Neural progenitor cell (in vitro differentiated cells): Measurements from ENCODE around the gene ANKRA2. TPM values are rescaled to one million over a fixed set of nuclear protein-coding genes. Genes with fewer than 3 reads are reported as not detected.

Experiments
- DNase-seq: peaks from one replicate; pipeline ENCODE4 v3.0.0-alpha.2; 2016; ENCODE audit warnings: low spot score
- H2AFZ ChIP-seq: fragments of 200-600 bp; sonication (generic); replicated peaks from 2 replicates; pipeline ENCODE4 v1.6.1; 2016; ENCODE audit warnings: antibody characterized with exemption
- H3F3A ChIP-seq: fragments of 200-600 bp; sonication (generic); 2 replicates; pipeline ENCODE4 v1.6.1; 2016; ENCODE audit warnings: antibody characterized with exemption, low read depth
- H3K27ac ChIP-seq: fragments of 200-600 bp; sonication (generic); 2 replicates; pipeline ENCODE4 v1.5.1; 2016; ENCODE audit warnings: mild to moderate bottlenecking
- H3K27me3 ChIP-seq: fragments of 200-600 bp; sonication (generic); 2 replicates; pipeline ENCODE4 v1.6.1; 2016; ENCODE audit warnings: mild to moderate bottlenecking, moderate library complexity
- H3K36me3 ChIP-seq: fragments of 200-600 bp; sonication (generic); 2 replicates; pipeline ENCODE4 v1.5.1; 2016
- H3K4me1 ChIP-seq: fragments of 200-600 bp; sonication (generic); 2 replicates; pipeline ENCODE4 v1.6.1; 2016; ENCODE audit warnings: mixed run types
- H3K4me2 ChIP-seq: fragments of 200-600 bp; sonication (generic); 2 replicates; pipeline ENCODE4 v1.6.1; 2016
- H3K4me3 ChIP-seq: fragments of 200-600 bp; sonication (generic); 2 replicates; pipeline ENCODE4 v1.5.1; 2016
- H3K79me2 ChIP-seq: fragments of 200-600 bp; sonication (generic); 2 replicates; pipeline ENCODE4 v1.6.1; 2016; ENCODE audit warnings: low read depth
- H3K9ac ChIP-seq: fragments of 200-600 bp; sonication (generic); 2 replicates; pipeline ENCODE4 v1.6.1; 2016
- H3K9me3 ChIP-seq: fragments of 200-600 bp; sonication (generic); 2 replicates; pipeline ENCODE4 v1.5.1; 2016; ENCODE audit warnings: low read depth
- H4K20me1 ChIP-seq: fragments of 200-600 bp; sonication (generic); 2 replicates; pipeline ENCODE4 v1.6.1; 2016; ENCODE audit warnings: low read depth
- H3K27ac Mint-ChIP-seq: 3 replicates; pipeline ENCODE4 v1.8.0; 2021; ENCODE audit warnings: mixed read lengths
- H3K27me3 Mint-ChIP-seq: 2 replicates; pipeline ENCODE4 v1.8.0; 2022; ENCODE audit warnings: low read depth, mild to moderate bottlenecking, inconsistent platforms, moderate library complexity, mixed read lengths; ENCODE audit not compliant: insufficient read depth
- H3K36me3 Mint-ChIP-seq: 3 replicates; pipeline ENCODE4 v1.8.0; 2021; ENCODE audit warnings: mixed read lengths
- H3K4me1 Mint-ChIP-seq: 3 replicates; pipeline ENCODE4 v1.8.0; 2021; ENCODE audit warnings: mixed read lengths
- H3K4me3 Mint-ChIP-seq: 3 replicates; pipeline ENCODE4 v1.8.0; 2021; ENCODE audit warnings: mild to moderate bottlenecking, moderate library complexity, mixed read lengths
- H3K9me3 Mint-ChIP-seq: 3 replicates; pipeline ENCODE4 v1.8.0; 2020; ENCODE audit warnings: mixed read lengths
- CTCF ChIP-seq: fragments of 200-600 bp; sonication (generic); IDR thresholded peaks from 2 replicates; pipeline ENCODE4 v1.5.1; 2017; ENCODE audit warnings: antibody characterized with exemption, mild to moderate bottlenecking
- EZH2 ChIP-seq: fragments of 200-600 bp; sonication (generic); IDR thresholded peaks from 2 replicates; pipeline ENCODE4 v1.6.1; 2017; ENCODE audit warnings: antibody characterized with exemption, mild to moderate bottlenecking, moderate library complexity
- EZH2phosphoT487 ChIP-seq: fragments of 200-600 bp; sonication (generic); IDR thresholded peaks from 2 replicates; pipeline ENCODE4 v1.6.1; 2017; ENCODE audit warnings: antibody characterized with exemption
- total RNA-seq: library from RNA; depleted of rRNA; stranded (reverse); fragments of >200 nt; gene quantifications from 2 replicates; pipeline ENCODE4 v1.2.3, GENCODE V29; 2015; ENCODE audit warnings: low replicate concordance

The ANKRA2 gene
- total RNA-seq, 1 donor from 2014 or later = 64.3 TPM

- H3K9me3 Mint-ChIP-seq = peaks cover 13% of the 10 kb centered on the region
- Histone ChIP-seq H3K4me1 (no peaks in the 10 kb centered on the region), H3F3A (no peaks in the 10 kb centered on the region), H3K79me2 (no peaks in the 10 kb centered on the region), H3K27me3 (no peaks in the 10 kb centered on the region), H3K4me3 (no peak overlapping the region), H2AFZ (no peak overlapping the region), H3K9ac (no peak overlapping the region), H3K9me3 (no peaks in the 10 kb centered on the region), H3K4me2 (no peak overlapping the region), H3K27ac (no peak overlapping the region), H3K36me3 (no peaks in the 10 kb centered on the region), H4K20me1 (no peaks in the 10 kb centered on the region)
- TF ChIP-seq CTCF (no peak), EZH2phosphoT487 (no peak), EZH2 (no peak)
- peaks cover 17% of the 10 kb centered on the region for H3K27me3 Mint-ChIP-seq
- no peak overlapping the region for H3K27ac Mint-ChIP-seq
- DNase-seq = no peak
- H3K4me1 Mint-ChIP-seq = peaks cover 3% of the 10 kb centered on the region
- no peaks in the 10 kb centered on the region for H3K36me3 Mint-ChIP-seq
- no peak overlapping the region for H3K4me3 Mint-ChIP-seq
Observed at GRCh38 chr5:73531356-73531755, 34.1 kb downstream of the ANKRA2 start.

- Mint-ChIP-seq H3K27ac (no peak overlapping the region), H3K9me3 (peaks cover 12% of the 10 kb centered on the region), H3K4me1 (no peaks in the 10 kb centered on the region), H3K36me3 (no peaks in the 10 kb centered on the region), H3K27me3 (peaks cover 8% of the 10 kb centered on the region), H3K4me3 (no peak overlapping the region)
- no peaks in the 10 kb centered on the region for H3K79me2 ChIP-seq
- TF ChIP-seq CTCF = no peak
- no peak for TF ChIP-seq EZH2phosphoT487
- no peak for TF ChIP-seq EZH2
- H3K9me3 ChIP-seq = no peaks in the 10 kb centered on the region
- H3K27ac ChIP-seq = no peak overlapping the region
- no peaks in the 10 kb centered on the region for H4K20me1 ChIP-seq
- H3K4me3 ChIP-seq = no peak overlapping the region
- no peaks in the 10 kb centered on the region for H3F3A ChIP-seq
- no peak overlapping the region for H3K9ac ChIP-seq
- no peaks in the 10 kb centered on the region for H3K27me3 ChIP-seq
- H3K4me2 ChIP-seq = no peak overlapping the region
- no peaks in the 10 kb centered on the region for H3K36me3 ChIP-seq
- H3K4me1 ChIP-seq = no peaks in the 10 kb centered on the region
- H2AFZ ChIP-seq = no peak overlapping the region
- DNase-seq = no peak
Observed at GRCh38 chr5:73529081-73529480, 36.4 kb downstream of the ANKRA2 start.

- TF ChIP-seq CTCF = no peak
- TF ChIP-seq EZH2 = no peak
Observed at GRCh38 chr5:73528248-73528647, 37.2 kb downstream of the ANKRA2 start.

More at GRCh38 chr5:73528248-73528647, 37.2 kb downstream of the ANKRA2 start:
- H3K4me3 Mint-ChIP-seq = no peak overlapping the region
- H3K4me1 Mint-ChIP-seq = no peaks in the 10 kb centered on the region
- Histone ChIP-seq H3K4me1 (no peaks in the 10 kb centered on the region), H3K4me2 (no peak overlapping the region), H4K20me1 (no peaks in the 10 kb centered on the region), H3F3A (no peaks in the 10 kb centered on the region), H3K27me3 (no peaks in the 10 kb centered on the region), H3K36me3 (no peaks in the 10 kb centered on the region), H3K79me2 (no peaks in the 10 kb centered on the region), H3K4me3 (no peak overlapping the region), H3K9ac (no peak overlapping the region), H3K27ac (no peak overlapping the region), H3K9me3 (no peaks in the 10 kb centered on the region), H2AFZ (no peak overlapping the region)
- DNase-seq = no peak
- H3K27ac Mint-ChIP-seq = no peak overlapping the region
- H3K36me3 Mint-ChIP-seq = no peaks in the 10 kb centered on the region
- H3K9me3 Mint-ChIP-seq = peaks cover 4% of the 10 kb centered on the region
- H3K27me3 Mint-ChIP-seq = peaks cover 3% of the 10 kb centered on the region
